Suprapubic skin (tissue), 4 donors: ENCODE data around the gene CRYBG2.
"Not testable (repeated sequence)": the region's sequence is repeated elsewhere in the genome, so short reads cannot be mapped to it uniquely, and the experiment has no call there.

Experiments used
- EP300 ChIP-seq: sonication (generic); formaldehyde crosslinking; IDR thresholded peaks from one replicate; pipeline ENCODE4 v1.6.1; 2017; ENCODE audit warnings: antibody characterized with exemption
- POLR2A ChIP-seq, 2 donors: fragments of 450-650 bp; IDR thresholded peaks; one replicate each; pipeline ENCODE4 v1.6.1; 2017; ENCODE audit warnings: antibody characterized with exemption in 2 of 2, mild to moderate bottlenecking in 2 of 2, moderate library complexity in 2 of 2
- POLR2AphosphoS5 ChIP-seq, 3 donors: sonication (generic); formaldehyde crosslinking; IDR thresholded peaks; one replicate each; pipeline ENCODE4 v1.6.1; 2017; ENCODE audit warnings: antibody characterized with exemption in 3 of 3
- TF ChIP-seq, protein P1 (sequence below), 2 donors: fragments of 200-600 bp in 1 of 2; fragments of 450-650 bp in 1 of 2; sonication (generic) in 1 of 2; IDR thresholded peaks; one replicate each; pipeline ENCODE4 v1.5.1; 2016 to 2019; ENCODE audit warnings: antibody characterized with exemption in 2 of 2, mild to moderate bottlenecking in 1 of 2, moderate library complexity in 1 of 2

DNA sequence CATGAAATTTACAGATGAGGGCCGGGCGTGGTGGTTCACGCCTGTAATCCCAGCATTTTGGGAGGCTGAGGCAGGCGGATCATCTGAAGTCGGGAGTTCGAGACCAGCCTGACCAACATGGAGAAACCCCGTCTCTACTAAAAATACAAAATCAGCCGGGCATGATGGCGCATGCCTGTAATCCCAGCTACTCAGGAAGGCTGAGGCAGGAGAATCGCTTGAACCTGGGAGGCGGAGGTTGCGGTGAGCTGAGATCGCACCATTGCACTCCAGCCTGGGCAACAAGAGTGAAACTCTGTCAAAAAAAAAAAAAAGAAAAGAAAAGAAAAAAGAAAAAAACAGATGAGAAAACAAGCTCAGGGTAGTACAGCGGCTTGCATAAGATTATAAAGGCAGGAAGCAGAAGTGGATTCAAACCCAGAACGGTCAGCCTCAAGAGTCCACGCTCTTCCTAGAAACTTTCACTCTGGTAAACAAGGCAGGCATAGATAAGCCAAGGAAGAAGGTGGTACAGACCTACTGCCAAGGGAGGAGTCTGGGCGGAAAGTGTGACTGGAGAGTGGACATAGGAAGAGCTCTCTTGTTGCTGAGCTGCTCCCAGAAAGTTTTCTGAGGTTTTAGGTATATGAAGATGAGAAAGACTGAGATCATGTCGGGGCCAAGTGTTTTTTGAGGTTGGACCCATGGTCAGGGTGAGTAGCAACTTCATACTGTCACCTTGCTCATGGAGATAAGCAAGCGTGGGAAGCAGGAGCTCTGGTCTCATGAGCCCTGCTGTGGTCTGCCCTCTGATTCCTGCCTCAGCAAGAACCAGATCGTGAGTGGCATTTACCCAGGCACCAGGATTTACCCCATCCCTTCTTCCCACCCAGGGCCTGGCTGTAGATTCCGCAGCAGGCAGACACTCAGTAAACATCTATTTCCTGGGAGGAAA lies 45.7 kb downstream of the CRYBG2 start:
- TF ChIP-seq, protein P1, sequence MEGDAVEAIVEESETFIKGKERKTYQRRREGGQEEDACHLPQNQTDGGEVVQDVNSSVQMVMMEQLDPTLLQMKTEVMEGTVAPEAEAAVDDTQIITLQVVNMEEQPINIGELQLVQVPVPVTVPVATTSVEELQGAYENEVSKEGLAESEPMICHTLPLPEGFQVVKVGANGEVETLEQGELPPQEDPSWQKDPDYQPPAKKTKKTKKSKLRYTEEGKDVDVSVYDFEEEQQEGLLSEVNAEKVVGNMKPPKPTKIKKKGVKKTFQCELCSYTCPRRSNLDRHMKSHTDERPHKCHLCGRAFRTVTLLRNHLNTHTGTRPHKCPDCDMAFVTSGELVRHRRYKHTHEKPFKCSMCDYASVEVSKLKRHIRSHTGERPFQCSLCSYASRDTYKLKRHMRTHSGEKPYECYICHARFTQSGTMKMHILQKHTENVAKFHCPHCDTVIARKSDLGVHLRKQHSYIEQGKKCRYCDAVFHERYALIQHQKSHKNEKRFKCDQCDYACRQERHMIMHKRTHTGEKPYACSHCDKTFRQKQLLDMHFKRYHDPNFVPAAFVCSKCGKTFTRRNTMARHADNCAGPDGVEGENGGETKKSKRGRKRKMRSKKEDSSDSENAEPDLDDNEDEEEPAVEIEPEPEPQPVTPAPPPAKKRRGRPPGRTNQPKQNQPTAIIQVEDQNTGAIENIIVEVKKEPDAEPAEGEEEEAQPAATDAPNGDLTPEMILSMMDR (IDR thresholded peaks at IDR 0.05), result not testable (repeated sequence)
- TF ChIP-seq EP300; POLR2A (IDR thresholded peaks at IDR 0.05); POLR2AphosphoS5 (IDR thresholded peaks at IDR 0.05): not testable (repeated sequence)
